Measurements from ENCODE around the gene SLX4IP. TPM values are rescaled to one million over a fixed set of nuclear protein-coding genes. Genes with fewer than 3 reads are reported as not detected.

SLX4IP gene
- total RNA-seq, 1 experiment from 2014 or later, result 7.4 TPM

DNA sequence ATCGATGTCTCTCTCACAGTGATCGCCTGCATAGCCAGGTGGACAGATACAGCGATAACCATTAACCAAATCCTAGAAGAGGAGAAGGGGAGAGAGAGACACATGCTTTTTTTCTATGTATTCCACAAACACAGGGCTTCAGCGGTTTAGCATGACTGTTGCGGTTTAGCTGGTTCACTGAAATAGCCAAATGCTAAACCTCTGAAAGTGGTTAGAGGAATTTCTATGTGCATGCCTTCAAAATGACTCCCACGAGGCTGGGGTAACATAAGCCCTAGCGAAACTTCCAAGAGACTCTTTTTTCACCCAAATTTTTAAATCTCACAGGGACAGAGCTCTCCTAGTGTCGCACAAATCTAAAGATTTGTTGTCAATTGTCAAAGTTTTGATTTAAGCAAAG is 213.5 kb downstream of the SLX4IP start:
- Mint-ChIP-seq H3K36me3 (peaks cover 70% of the 10 kb centered on the region), H3K4me3 (no peak overlapping the region), H3K4me1 (peaks cover 59% of the 10 kb centered on the region), H3K27ac (peak overlapping the region; percentile 91), H3K27me3 (ENCODE audit: low read depth) (no peaks in the 10 kb centered on the region), H3K9me3 (no peaks in the 10 kb centered on the region)
- ATAC-seq (no peak), DNase-seq (ENCODE audit: low spot score) (no peak)
- POLR2A ChIA-PET, result no interaction called here
- TF ChIP-seq ELF4 (CRISPR knock-in tag; IDR thresholded peaks at IDR 0.05; ENCODE audit: low read depth) (no peak), MYBL2 (CRISPR knock-in tag; IDR thresholded peaks at IDR 0.05) (no peak), ZNF232 (CRISPR knock-in tag; IDR thresholded peaks at IDR 0.05) (no peak), NFYB (CRISPR knock-in tag; conservative IDR thresholded peaks at IDR 0.05; ENCODE audit: low read depth) (no peak), JAZF1 (CRISPR knock-in tag; IDR thresholded peaks at IDR 0.05) (no peak), NFE2L1 (CRISPR knock-in tag; IDR thresholded peaks at IDR 0.05) (no peak)
- TF ChIP-seq, protein P1, sequence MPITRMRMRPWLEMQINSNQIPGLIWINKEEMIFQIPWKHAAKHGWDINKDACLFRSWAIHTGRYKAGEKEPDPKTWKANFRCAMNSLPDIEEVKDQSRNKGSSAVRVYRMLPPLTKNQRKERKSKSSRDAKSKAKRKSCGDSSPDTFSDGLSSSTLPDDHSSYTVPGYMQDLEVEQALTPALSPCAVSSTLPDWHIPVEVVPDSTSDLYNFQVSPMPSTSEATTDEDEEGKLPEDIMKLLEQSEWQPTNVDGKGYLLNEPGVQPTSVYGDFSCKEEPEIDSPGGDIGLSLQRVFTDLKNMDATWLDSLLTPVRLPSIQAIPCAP (CRISPR knock-in tag; IDR thresholded peaks at IDR 0.05), result no peak
- TF ChIP-seq, protein P2, sequence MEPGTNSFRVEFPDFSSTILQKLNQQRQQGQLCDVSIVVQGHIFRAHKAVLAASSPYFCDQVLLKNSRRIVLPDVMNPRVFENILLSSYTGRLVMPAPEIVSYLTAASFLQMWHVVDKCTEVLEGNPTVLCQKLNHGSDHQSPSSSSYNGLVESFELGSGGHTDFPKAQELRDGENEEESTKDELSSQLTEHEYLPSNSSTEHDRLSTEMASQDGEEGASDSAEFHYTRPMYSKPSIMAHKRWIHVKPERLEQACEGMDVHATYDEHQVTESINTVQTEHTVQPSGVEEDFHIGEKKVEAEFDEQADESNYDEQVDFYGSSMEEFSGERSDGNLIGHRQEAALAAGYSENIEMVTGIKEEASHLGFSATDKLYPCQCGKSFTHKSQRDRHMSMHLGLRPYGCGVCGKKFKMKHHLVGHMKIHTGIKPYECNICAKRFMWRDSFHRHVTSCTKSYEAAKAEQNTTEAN (CRISPR knock-in tag; IDR thresholded peaks at IDR 0.05), result no peak
- CTCF ChIA-PET, result interaction anchor here (1.0 to 1.5 kb wide), 4 partner anchors 11 to 96 kb away, joined by 3 to 6 read pairs (median 4); no protein-coding TSS in a partner anchor

DNA sequence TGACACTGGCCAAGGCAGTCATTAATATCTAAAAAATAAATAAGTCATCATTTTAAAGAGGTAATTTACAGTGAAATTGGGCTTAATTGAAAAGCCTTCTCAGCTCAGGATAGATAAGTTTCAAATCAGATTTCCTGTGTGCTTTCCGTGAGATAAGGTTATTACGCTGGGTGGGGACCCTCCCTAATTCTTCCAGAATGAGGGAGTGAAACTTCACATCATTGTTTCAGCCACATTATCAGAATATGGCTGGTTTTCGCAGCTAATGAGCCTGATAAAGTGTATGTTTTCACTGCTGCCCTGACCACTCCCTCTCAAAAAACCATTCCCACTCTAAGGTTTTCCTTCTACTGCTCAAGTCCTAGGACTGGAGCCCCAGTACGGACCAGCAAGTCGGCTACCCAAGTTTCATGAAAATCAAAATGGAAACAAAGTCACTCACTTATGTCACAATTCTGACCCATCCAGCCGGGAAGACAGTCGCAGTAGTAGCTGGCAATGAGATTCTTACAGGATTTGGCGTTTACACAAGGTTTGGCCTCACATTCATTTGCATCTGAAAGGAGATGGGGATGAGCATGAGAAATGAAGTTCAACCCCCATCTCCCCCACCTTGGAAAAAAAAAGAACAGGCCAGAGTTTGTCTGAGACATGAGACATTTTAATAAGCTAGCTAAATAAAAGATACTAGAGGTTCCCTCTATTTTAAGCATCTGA is 214.1 kb downstream of the SLX4IP start:
- Mint-ChIP-seq H3K27me3 (ENCODE audit: low read depth) (no peaks in the 10 kb centered on the region), H3K27ac (peak overlapping the region; percentile 91), H3K4me3 (peak overlapping the region; percentile 44), H3K36me3 (peaks cover 71% of the 10 kb centered on the region), H3K9me3 (no peaks in the 10 kb centered on the region), H3K4me1 (peaks cover 65% of the 10 kb centered on the region)
- DNase-seq (ENCODE audit: low spot score) (no peak), ATAC-seq (peak; percentile 32; the same call in 1 of the 2 replicates)
- POLR2A ChIA-PET, result interaction anchor here (0.9 to 1.5 kb wide), 2 partner anchors 22 to 26 kb away, joined by 3 to 7 read pairs; no protein-coding TSS in a partner anchor
- no peak for TF ChIP-seq FOXP1 (CRISPR knock-in tag; IDR thresholded peaks at IDR 0.05; ENCODE audit: borderline replicate concordance)
- TF ChIP-seq, protein P3, sequence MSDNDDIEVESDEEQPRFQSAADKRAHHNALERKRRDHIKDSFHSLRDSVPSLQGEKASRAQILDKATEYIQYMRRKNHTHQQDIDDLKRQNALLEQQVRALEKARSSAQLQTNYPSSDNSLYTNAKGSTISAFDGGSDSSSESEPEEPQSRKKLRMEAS (CRISPR knock-in tag; IDR thresholded peaks at IDR 0.05), result no peak
- CTCF ChIA-PET, result interaction anchor here (1.0 to 1.5 kb wide), 6 partner anchors 12 to 96 kb away, joined by 3 to 6 read pairs (median 4); no protein-coding TSS in a partner anchor

DNA sequence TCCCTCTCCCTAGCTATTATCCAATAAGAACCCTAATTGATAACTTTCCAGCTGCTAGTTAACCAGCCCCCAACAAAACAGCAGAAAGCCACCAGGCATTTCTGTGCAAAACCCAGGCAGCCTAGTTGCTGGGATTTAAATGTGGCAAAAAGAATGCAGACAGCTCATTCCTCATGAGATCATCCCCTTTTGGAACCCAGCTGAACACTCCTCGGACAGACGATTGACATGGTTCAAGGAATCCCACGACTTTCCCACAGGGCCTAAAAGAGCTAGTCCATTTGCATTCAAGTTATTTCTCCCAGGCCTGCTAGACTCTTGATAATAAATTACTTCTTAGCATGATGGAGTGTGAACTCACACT is 214.7 kb downstream of the SLX4IP start:
- H3K36me3 Mint-ChIP-seq, result peaks cover 69% of the 10 kb centered on the region
- ChIA-PET CTCF (interaction anchor here (1.0 to 1.5 kb wide), 4 partner anchors 15 to 97 kb away, joined by 3 to 6 read pairs (median 4); no protein-coding TSS in a partner anchor), POLR2A (interaction anchor here (0.9 to 1.5 kb wide), 2 partner anchors 22 to 25 kb away, joined by 3 to 7 read pairs; no protein-coding TSS in a partner anchor)
- ATAC-seq, result no peak
- H3K27me3 Mint-ChIP-seq (ENCODE audit: low read depth), result no peaks in the 10 kb centered on the region
- no peaks in the 10 kb centered on the region for H3K9me3 Mint-ChIP-seq
- H3K4me1 Mint-ChIP-seq, result peaks cover 70% of the 10 kb centered on the region
- peak overlapping the region; percentile 83 for H3K27ac Mint-ChIP-seq
- DNase-seq (ENCODE audit: low spot score), result no peak
- H3K4me3 Mint-ChIP-seq, result no peak overlapping the region
- TF ChIP-seq, protein P4, sequence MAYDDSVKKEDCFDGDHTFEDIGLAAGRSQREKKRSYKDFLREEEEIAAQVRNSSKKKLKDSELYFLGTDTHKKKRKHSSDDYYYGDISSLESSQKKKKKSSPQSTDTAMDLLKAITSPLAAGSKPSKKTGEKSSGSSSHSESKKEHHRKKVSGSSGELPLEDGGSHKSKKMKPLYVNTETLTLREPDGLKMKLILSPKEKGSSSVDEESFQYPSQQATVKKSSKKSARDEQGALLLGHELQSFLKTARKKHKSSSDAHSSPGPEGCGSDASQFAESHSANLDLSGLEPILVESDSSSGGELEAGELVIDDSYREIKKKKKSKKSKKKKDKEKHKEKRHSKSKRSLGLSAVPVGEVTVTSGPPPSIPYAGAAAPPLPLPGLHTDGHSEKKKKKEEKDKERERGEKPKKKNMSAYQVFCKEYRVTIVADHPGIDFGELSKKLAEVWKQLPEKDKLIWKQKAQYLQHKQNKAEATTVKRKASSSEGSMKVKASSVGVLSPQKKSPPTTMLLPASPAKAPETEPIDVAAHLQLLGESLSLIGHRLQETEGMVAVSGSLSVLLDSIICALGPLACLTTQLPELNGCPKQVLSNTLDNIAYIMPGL (CRISPR knock-in tag; IDR thresholded peaks at IDR 0.05), result no peak
- TF ChIP-seq, protein P5, sequence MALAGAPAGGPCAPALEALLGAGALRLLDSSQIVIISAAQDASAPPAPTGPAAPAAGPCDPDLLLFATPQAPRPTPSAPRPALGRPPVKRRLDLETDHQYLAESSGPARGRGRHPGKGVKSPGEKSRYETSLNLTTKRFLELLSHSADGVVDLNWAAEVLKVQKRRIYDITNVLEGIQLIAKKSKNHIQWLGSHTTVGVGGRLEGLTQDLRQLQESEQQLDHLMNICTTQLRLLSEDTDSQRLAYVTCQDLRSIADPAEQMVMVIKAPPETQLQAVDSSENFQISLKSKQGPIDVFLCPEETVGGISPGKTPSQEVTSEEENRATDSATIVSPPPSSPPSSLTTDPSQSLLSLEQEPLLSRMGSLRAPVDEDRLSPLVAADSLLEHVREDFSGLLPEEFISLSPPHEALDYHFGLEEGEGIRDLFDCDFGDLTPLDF (CRISPR knock-in tag; IDR thresholded peaks at IDR 0.05), result no peak
- TF ChIP-seq NR3C1 (CRISPR knock-in tag; conservative IDR thresholded peaks at IDR 0.05; ENCODE audit: low read depth), result no peak
- TF ChIP-seq, protein P2 (CRISPR knock-in tag; IDR thresholded peaks at IDR 0.05), result no peak
- TF ChIP-seq, protein P6, sequence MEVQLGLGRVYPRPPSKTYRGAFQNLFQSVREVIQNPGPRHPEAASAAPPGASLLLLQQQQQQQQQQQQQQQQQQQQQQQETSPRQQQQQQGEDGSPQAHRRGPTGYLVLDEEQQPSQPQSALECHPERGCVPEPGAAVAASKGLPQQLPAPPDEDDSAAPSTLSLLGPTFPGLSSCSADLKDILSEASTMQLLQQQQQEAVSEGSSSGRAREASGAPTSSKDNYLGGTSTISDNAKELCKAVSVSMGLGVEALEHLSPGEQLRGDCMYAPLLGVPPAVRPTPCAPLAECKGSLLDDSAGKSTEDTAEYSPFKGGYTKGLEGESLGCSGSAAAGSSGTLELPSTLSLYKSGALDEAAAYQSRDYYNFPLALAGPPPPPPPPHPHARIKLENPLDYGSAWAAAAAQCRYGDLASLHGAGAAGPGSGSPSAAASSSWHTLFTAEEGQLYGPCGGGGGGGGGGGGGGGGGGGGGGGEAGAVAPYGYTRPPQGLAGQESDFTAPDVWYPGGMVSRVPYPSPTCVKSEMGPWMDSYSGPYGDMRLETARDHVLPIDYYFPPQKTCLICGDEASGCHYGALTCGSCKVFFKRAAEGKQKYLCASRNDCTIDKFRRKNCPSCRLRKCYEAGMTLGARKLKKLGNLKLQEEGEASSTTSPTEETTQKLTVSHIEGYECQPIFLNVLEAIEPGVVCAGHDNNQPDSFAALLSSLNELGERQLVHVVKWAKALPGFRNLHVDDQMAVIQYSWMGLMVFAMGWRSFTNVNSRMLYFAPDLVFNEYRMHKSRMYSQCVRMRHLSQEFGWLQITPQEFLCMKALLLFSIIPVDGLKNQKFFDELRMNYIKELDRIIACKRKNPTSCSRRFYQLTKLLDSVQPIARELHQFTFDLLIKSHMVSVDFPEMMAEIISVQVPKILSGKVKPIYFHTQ (CRISPR knock-in tag; IDR thresholded peaks at IDR 0.05), result no peak
- TF ChIP-seq, protein P7, sequence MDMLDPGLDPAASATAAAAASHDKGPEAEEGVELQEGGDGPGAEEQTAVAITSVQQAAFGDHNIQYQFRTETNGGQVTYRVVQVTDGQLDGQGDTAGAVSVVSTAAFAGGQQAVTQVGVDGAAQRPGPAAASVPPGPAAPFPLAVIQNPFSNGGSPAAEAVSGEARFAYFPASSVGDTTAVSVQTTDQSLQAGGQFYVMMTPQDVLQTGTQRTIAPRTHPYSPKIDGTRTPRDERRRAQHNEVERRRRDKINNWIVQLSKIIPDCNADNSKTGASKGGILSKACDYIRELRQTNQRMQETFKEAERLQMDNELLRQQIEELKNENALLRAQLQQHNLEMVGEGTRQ (CRISPR knock-in tag; IDR thresholded peaks at IDR 0.05), result no peak
- TF ChIP-seq, protein P8, sequence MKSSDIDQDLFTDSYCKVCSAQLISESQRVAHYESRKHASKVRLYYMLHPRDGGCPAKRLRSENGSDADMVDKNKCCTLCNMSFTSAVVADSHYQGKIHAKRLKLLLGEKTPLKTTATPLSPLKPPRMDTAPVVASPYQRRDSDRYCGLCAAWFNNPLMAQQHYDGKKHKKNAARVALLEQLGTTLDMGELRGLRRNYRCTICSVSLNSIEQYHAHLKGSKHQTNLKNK (CRISPR knock-in tag; IDR thresholded peaks at IDR 0.05), result no peak
- TF ChIP-seq MYBL2 (CRISPR knock-in tag; IDR thresholded peaks at IDR 0.05), result no peak

All from WTC11 (cell line).